Endometrial microvascular endothelial cells (primary cell): ENCODE measurements around the gene DCST2. TPM values are rescaled to one million over a fixed set of nuclear protein-coding genes. Genes with fewer than 3 reads are reported as not detected.

Experiments
- in situ Hi-C: cut with HindIII; loops from 2 replicates; pipeline ENCODE4 v1.10.0; 2017; ENCODE audit warnings: low sequenced_read_pairs, low pct_unique_long_range_greater_than_20kb; ENCODE audit errors: inconsistent ontology term
- total RNA-seq: library from RNA; depleted of rRNA; stranded (reverse); fragments of >200 nt; gene quantifications from one replicate; pipeline ENCODE4 v1.2.3, GENCODE V29; 2015; ENCODE audit errors: inconsistent ontology term

The DCST2 gene
- total RNA-seq, 1 donor from 2014 or later = 0.28 TPM

DNA sequence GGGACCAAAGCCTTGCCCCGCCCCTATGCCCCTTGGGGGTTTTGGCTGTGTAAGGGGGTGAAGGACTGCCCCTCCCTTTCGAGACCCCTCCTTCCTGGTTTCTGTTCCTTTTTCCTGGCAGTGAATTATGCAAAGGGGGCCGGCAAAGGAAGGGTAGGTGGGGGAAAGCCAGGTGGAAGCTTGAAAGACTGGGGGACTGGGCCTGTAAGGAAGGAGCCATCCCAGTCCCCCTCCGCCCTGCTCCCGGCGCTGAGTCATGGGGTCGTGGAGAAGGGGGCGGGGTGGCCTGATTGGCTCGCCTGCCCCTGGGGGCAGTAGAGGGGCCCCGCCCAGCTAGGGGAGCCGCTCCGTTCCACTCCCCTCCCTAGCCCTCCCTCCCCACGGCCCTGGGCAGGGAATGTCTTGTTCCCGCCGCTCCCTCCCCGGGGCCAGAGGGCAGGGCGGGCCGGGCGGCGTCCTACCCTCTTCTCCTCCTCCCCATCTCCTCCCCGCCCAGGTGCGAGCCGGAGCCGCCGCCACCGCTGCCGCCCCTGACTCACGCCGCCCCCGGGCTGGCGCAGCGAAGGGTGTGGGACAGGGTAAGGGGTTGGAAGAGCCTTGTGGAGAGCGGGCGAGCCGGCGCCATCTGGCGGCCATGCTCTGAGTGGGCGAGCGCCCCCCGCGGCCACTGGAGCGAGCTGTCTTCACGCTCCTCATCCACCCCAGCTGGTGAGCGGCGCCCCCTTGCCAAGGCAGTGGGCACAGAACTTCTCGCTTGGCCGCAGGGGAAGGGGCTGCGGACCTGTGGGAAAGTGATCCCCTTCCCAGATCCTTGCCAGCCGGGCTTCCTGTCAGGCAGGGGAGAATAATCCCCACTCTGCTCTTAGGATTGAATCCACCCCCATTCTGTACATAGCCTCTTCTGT is 16.3 kb downstream of the DCST2 start:
- in situ Hi-C loops = loop anchor here (5.0 to 10.0 kb wide), 2 partner anchors 35 to 48 kb away; partner anchors contain the start of genes EFNA4 and FLAD1

GRCh38 chr1:155016231-155016831 is 17.2 kb downstream of the DCST2 start:
- in situ Hi-C loops = loop anchor here (5.0 to 10.0 kb wide), 2 partner anchors 34 to 48 kb away; partner anchors contain the start of genes EFNA4 and FLAD1

- in situ Hi-C loops = loop anchor here (5.0 to 10.0 kb wide), 2 partner anchors 33 to 49 kb away; partner anchors contain the start of genes EFNA4 and FLAD1
These were observed 17.9 kb downstream of the DCST2 start for GRCh38 chr1:155015527-155016230.

GRCh38 chr1:155014709-155015508 is 18.7 kb downstream of the DCST2 start:
- in situ Hi-C loops = loop anchor here (5.0 to 10.0 kb wide), 2 partner anchors 33 to 50 kb away; partner anchors contain the start of genes EFNA4 and FLAD1

GRCh38 chr1:155013632-155014031 is 19.9 kb downstream of the DCST2 start:
- in situ Hi-C loops = loop anchor here (10.0 kb wide), 1 partner anchor 51 kb away; the partner anchor contains the start of gene EFNA4

- in situ Hi-C loops = loop anchor here (10.0 kb wide), 1 partner anchor 52 kb away; the partner anchor contains the start of gene EFNA4
These were observed 20.6 kb downstream of the DCST2 start for GRCh38 chr1:155012776-155013602.

DNA sequence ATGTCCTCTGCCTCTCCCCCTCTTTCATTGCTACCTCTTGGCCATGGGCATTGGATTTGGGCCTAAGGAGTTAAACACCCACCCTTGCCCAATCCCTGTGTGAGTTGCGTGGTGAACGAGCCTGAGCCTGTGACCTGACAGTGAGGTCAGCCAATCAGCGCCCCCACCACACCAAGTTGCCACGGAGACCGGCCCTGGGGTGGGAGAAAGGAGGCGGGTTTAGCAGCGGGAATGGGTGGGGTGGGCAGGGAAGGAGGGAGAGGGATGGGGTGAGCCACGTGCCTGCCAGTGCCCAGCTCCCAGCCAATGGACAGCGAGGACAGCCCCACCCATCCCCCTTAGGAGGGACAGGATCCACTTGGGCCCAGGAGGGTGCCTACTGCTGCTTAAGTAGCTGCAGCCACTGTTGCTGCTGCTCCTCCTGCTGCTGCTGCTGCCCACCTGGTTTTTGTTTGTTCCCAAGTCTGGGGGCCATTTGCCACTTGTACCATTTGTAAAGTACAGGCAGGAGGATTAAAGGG is 21.5 kb downstream of the DCST2 start:
- in situ Hi-C loops = loop anchor here (10.0 kb wide), 1 partner anchor 53 kb away; the partner anchor contains the start of gene EFNA4

GRCh38 chr1:155011437-155012025 is 22.1 kb downstream of the DCST2 start:
- in situ Hi-C loops = loop anchor here (10.0 kb wide), 1 partner anchor 53 kb away; the partner anchor contains the start of gene EFNA4

DNA sequence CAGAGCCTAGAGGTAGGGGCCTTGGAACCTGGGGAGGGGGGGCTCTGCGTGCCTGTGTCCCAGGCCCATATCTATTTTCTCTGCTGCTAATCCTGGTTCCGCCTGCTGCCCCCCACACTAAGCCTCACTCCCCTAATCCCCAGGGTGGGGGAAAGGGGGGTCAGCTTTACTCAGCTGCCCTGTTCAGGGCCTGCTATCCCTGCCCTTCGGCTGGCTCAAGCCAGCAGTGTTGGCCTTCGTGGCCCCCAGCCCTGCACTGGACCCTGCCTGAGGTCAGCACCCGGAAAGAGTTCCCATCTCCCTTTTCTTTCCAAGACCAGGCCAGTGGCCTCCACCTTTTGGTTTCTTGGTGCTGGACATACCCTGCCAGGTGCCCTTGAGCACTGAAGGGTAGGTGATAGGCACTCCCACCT is 22.6 kb downstream of the DCST2 start:
- in situ Hi-C loops = loop anchor here (10.0 kb wide), 1 partner anchor 54 kb away; the partner anchor contains the start of gene EFNA4

GRCh38 chr1:155010211-155010918 is 23.2 kb downstream of the DCST2 start:
- in situ Hi-C loops = loop anchor here (10.0 kb wide), 1 partner anchor 54 kb away; the partner anchor contains the start of gene EFNA4

GRCh38 chr1:155009742-155010141 is 23.8 kb downstream of the DCST2 start:
- in situ Hi-C loops = loop anchor here (10.0 kb wide), 1 partner anchor 55 kb away; the partner anchor contains the start of gene EFNA4

DNA sequence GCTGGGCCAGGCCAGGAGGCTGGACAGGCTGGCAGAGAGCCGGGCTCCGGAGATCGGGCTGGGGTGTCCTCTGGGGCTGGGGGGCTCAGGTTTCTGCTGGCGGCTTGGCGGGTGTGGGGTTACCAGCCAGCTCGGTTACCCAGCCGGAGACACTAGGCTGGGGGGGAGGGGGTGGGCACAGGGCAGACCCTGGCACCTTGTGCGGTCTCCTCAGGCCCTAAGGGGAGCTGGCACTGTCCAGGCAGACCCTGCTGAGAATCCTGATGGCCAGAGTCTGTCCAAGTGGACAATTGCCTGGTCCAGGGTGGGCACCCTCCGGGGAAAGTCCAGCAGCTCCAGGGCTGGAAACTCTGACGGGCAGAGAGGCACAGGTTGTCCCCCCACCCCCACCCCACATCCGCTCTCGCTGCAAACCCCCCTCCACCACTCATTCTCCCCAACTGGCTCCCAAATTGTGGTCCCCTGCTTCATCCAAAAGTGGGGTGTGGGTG is 24.3 kb downstream of the DCST2 start:
- in situ Hi-C loops = no loop called here

- in situ Hi-C loops = no loop called here
These were observed 25.3 kb downstream of the DCST2 start for GRCh38 chr1:155008015-155008941.

- in situ Hi-C loops = no loop called here
These were observed 26.2 kb downstream of the DCST2 start for GRCh38 chr1:155007251-155007828.
